ENCODE results near the gene LDLRAD4. TPM values are rescaled to one million over a fixed set of nuclear protein-coding genes. Genes with fewer than 3 reads are reported as not detected.

LDLRAD4 gene
- total RNA-seq, 1 donor from 2014 or later: 20.4 TPM

DNA sequence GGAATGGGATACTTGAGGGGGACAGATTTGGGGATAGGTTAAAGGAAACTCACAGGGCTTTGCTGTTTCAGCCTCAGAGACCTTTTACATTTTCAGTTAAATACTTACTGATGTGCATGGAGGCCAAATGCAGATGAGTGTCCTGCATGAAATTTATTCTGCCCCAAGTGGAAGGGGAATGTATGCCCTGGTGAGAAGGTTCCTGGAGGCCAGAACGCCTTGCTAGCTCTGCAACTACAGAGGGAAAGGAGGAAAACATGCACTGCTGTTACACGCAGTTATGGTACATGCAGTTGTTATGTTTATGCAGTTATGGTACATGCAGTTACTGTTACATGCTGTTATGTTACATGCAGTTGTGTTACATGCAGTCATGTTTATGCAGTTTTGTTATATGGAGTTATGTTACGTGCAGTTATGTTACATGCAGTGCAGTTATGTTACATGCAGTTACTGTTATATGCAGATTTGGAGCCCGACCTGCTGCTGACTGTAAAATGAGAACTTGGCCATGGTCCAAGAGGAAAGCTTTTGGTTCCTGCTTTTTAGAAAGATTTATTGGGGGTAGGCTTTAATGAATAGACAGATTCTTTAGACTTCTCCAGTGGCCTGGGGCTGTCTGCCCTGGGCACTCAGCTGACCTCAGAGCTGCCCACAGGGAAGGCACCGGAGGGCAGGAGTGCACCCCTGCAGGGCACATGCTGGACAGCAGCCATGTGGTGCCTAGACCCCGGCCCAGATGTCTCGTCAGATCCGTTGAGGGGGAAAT lies 84.1 kb downstream of the LDLRAD4 start:
- Mint-ChIP-seq H3K4me3 (ENCODE audit: unreplicated experiment) (no peak overlapping the region), H3K27me3 (ENCODE audit: unreplicated experiment) (no peaks in the 10 kb centered on the region), H3K27ac (ENCODE audit: unreplicated experiment) (no peak overlapping the region), H3K36me3 (ENCODE audit: unreplicated experiment) (no peaks in the 10 kb centered on the region), H3K4me1 (ENCODE audit: unreplicated experiment) (peaks cover 10% of the 10 kb centered on the region), H3K9me3 (ENCODE audit: unreplicated experiment) (peaks cover 8% of the 10 kb centered on the region)
- no peak for DNase-seq (ENCODE audit: extremely low spot score, unreplicated experiment)
- TF ChIP-seq, protein P1, sequence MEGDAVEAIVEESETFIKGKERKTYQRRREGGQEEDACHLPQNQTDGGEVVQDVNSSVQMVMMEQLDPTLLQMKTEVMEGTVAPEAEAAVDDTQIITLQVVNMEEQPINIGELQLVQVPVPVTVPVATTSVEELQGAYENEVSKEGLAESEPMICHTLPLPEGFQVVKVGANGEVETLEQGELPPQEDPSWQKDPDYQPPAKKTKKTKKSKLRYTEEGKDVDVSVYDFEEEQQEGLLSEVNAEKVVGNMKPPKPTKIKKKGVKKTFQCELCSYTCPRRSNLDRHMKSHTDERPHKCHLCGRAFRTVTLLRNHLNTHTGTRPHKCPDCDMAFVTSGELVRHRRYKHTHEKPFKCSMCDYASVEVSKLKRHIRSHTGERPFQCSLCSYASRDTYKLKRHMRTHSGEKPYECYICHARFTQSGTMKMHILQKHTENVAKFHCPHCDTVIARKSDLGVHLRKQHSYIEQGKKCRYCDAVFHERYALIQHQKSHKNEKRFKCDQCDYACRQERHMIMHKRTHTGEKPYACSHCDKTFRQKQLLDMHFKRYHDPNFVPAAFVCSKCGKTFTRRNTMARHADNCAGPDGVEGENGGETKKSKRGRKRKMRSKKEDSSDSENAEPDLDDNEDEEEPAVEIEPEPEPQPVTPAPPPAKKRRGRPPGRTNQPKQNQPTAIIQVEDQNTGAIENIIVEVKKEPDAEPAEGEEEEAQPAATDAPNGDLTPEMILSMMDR (IDR thresholded peaks at IDR 0.05): no peak

- H3K9me3 Mint-ChIP-seq (ENCODE audit: unreplicated experiment): peaks cover 8% of the 10 kb centered on the region
- H3K27ac Mint-ChIP-seq (ENCODE audit: unreplicated experiment): no peak overlapping the region
- DNase-seq (ENCODE audit: extremely low spot score, unreplicated experiment): no peak
- peaks cover 10% of the 10 kb centered on the region for H3K4me1 Mint-ChIP-seq (ENCODE audit: unreplicated experiment)
- TF ChIP-seq, protein P1 (IDR thresholded peaks at IDR 0.05): no peak
- H3K36me3 Mint-ChIP-seq (ENCODE audit: unreplicated experiment): no peaks in the 10 kb centered on the region
- no peaks in the 10 kb centered on the region for H3K27me3 Mint-ChIP-seq (ENCODE audit: unreplicated experiment)
- no peak overlapping the region for H3K4me3 Mint-ChIP-seq (ENCODE audit: unreplicated experiment)
Observed at GRCh38 chr18:13303756-13304364, 85.3 kb downstream of the LDLRAD4 start.

- no peak for DNase-seq (ENCODE audit: extremely low spot score, unreplicated experiment)
- TF ChIP-seq, protein P1 (IDR thresholded peaks at IDR 0.05): no peak
- H3K27ac Mint-ChIP-seq (ENCODE audit: unreplicated experiment): no peak overlapping the region
- H3K36me3 Mint-ChIP-seq (ENCODE audit: unreplicated experiment): no peaks in the 10 kb centered on the region
- H3K9me3 Mint-ChIP-seq (ENCODE audit: unreplicated experiment): peaks cover 8% of the 10 kb centered on the region
- H3K27me3 Mint-ChIP-seq (ENCODE audit: unreplicated experiment): no peaks in the 10 kb centered on the region
- H3K4me1 Mint-ChIP-seq (ENCODE audit: unreplicated experiment): peaks cover 10% of the 10 kb centered on the region
- H3K4me3 Mint-ChIP-seq (ENCODE audit: unreplicated experiment): no peak overlapping the region
Observed at GRCh38 chr18:13305301-13305700, 86.7 kb downstream of the LDLRAD4 start.

DNA sequence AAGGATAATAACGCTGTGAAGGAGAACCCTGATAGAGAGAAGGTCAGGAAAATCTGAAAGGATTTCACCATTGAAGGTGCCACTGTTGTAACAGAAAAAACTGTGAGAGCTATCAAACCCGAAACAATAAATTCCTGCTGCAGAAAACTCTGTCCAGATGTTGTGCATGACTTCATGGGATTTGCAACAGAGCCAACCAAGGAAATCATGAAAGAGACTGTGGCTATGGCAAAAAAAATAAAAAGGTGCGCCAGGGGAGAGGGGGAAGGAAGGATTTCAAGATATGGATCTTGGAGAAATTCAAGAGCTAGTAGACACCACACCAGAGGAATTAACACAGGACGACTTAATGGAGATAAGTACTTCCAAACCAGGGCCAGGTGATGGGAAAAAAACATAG lies 88.0 kb downstream of the LDLRAD4 start:
- Mint-ChIP-seq H3K9me3 (ENCODE audit: unreplicated experiment) (peaks cover 8% of the 10 kb centered on the region), H3K4me1 (ENCODE audit: unreplicated experiment) (peaks cover 10% of the 10 kb centered on the region), H3K4me3 (ENCODE audit: unreplicated experiment) (no peak overlapping the region), H3K27ac (ENCODE audit: unreplicated experiment) (no peak overlapping the region), H3K36me3 (ENCODE audit: unreplicated experiment) (no peaks in the 10 kb centered on the region), H3K27me3 (ENCODE audit: unreplicated experiment) (no peaks in the 10 kb centered on the region)
- DNase-seq (ENCODE audit: extremely low spot score, unreplicated experiment): no peak
- TF ChIP-seq, protein P1 (IDR thresholded peaks at IDR 0.05): no peak

DNA sequence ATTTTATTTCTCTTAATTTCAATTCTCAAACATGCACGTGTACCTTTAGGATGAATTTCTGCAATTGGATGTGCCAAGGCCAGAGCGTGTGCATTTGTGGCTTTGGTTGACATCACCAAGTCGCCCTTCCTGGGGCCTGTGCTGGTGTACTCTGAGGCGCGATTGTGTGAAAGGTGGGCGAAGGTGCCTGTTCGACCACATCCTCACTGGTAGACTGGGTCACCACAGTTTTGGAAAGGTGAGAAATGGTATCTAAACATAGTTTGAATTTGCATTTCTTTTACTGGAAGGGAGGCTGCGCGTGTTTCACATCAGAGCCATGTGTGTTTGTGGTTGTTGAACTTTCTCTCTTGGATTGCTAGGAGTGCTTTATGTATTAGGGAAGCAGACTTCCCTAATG lies 89.8 kb downstream of the LDLRAD4 start:
- DNase-seq (ENCODE audit: extremely low spot score, unreplicated experiment): peak; percentile 54
- H3K4me3 Mint-ChIP-seq (ENCODE audit: unreplicated experiment): no peak overlapping the region
- H3K36me3 Mint-ChIP-seq (ENCODE audit: unreplicated experiment): no peaks in the 10 kb centered on the region
- no peaks in the 10 kb centered on the region for H3K4me1 Mint-ChIP-seq (ENCODE audit: unreplicated experiment)
- H3K27me3 Mint-ChIP-seq (ENCODE audit: unreplicated experiment): no peaks in the 10 kb centered on the region
- no peak overlapping the region for H3K27ac Mint-ChIP-seq (ENCODE audit: unreplicated experiment)
- peaks cover 8% of the 10 kb centered on the region for H3K9me3 Mint-ChIP-seq (ENCODE audit: unreplicated experiment)
- TF ChIP-seq, protein P1 (IDR thresholded peaks at IDR 0.05): no peak
